H7 (cell line): ENCODE data around the gene TAF6L. TPM values are rescaled to one million over a fixed set of nuclear protein-coding genes. Genes with fewer than 3 reads are reported as not detected.
A peak's percentile ranks its signal among the peaks of the same experiment; 100 is the strongest.
"Not testable (repeated sequence)": the region's sequence is repeated elsewhere in the genome, so short reads cannot be mapped to it uniquely, and the experiment has no call there.

ENCODE experiments used
- DNase-seq: peaks from one replicate; pipeline ENCODE4 v3.0.0; 2012
- H3K27me3 ChIP-seq: 2 replicates; pipeline ENCODE4 v1.6.0; 2011; ENCODE audit warnings: mild to moderate bottlenecking, low read length; ENCODE audit not compliant: control insufficient read depth, insufficient read depth
- H3K36me3 ChIP-seq: replicated peaks from 2 replicates; pipeline ENCODE4 v1.5.1; 2011; ENCODE audit warnings: low read length; ENCODE audit not compliant: control insufficient read depth, insufficient read depth
- H3K4me3 ChIP-seq: 2 replicates; pipeline ENCODE4 v1.5.1; 2011; ENCODE audit warnings: low read depth, mild to moderate bottlenecking, control low read depth, low read length, moderate library complexity; ENCODE audit not compliant: insufficient read depth
- total RNA-seq: library from RNA; depleted of rRNA; stranded (reverse); fragments of >200 nt; shearing (Covaris generic); gene quantifications from 2 replicates; pipeline ENCODE4 v1.2.3, GENCODE V29; 2014; rRNA removed

The TAF6L gene
- 32.1 and 42.9 TPM in 2 replicates for total RNA-seq

- Histone ChIP-seq H3K4me3 (peak within 1 kb of the TSS; percentile 82), H3K36me3 (peaks cover 20% of the 10 kb centered on the region), H3K27me3 (no peaks in the 10 kb centered on the region)
- peak; percentile 98 for DNase-seq
Measured at GRCh38 chr11:62771144-62772021, at the start of gene TAF6L. Gene TAF6L (plus strand): TSS chr11:62771396. CDS start chr11:62775784, 4,388 bp downstream.

- no peaks in the 10 kb centered on the region for H3K27me3 ChIP-seq
- DNase-seq = peak; percentile 48
- no peak overlapping the region for H3K4me3 ChIP-seq
- peaks cover 57% of the 10 kb centered on the region for H3K36me3 ChIP-seq
Measured at GRCh38 chr11:62721994-62722393, 49.2 kb upstream of the TAF6L start.

GRCh38 chr11:62724171-62724570 is 47.0 kb upstream of the TAF6L start:
- Histone ChIP-seq H3K4me3 (no peak overlapping the region), H3K36me3 (peaks cover 45% of the 10 kb centered on the region), H3K27me3 (no peaks in the 10 kb centered on the region)
- no peak for DNase-seq

- Histone ChIP-seq H3K4me3 (peak overlapping the region; percentile 99), H3K36me3 (peaks cover 34% of the 10 kb centered on the region), H3K27me3 (no peaks in the 10 kb centered on the region)
- DNase-seq = no peak
Measured at GRCh38 chr11:62725646-62726045, 45.5 kb upstream of the TAF6L start.

- Histone ChIP-seq H3K36me3 (peaks cover 28% of the 10 kb centered on the region), H3K27me3 (no peaks in the 10 kb centered on the region), H3K4me3 (peak overlapping the region; percentile 99)
- DNase-seq = no peak
Measured at GRCh38 chr11:62726156-62726914, 44.9 kb upstream of the TAF6L start.

GRCh38 chr11:62726915-62727164 is 44.4 kb upstream of the TAF6L start:
- Histone ChIP-seq H3K4me3 (peak overlapping the region; percentile 99), H3K36me3 (peaks cover 23% of the 10 kb centered on the region), H3K27me3 (no peaks in the 10 kb centered on the region)
- no peak for DNase-seq

- DNase-seq = peak; percentile 99
- H3K27me3 ChIP-seq = no peaks in the 10 kb centered on the region
Measured at GRCh38 chr11:62727165-62727871, 43.9 kb upstream of the TAF6L start, which contains the start of gene HNRNPUL2. Gene HNRNPUL2 (minus strand): TSS chr11:62727457. CDS start chr11:62727156, 301 bp downstream.

GRCh38 chr11:62727872-62728170 is 43.4 kb upstream of the TAF6L start:
- Histone ChIP-seq H3K27me3 (no peaks in the 10 kb centered on the region), H3K4me3 (peak overlapping the region; percentile 99)
- DNase-seq = peak; percentile 90

More at GRCh38 chr11:62727165-62727871, 43.9 kb upstream of the TAF6L start, which contains the start of gene HNRNPUL2:
- H3K4me3 ChIP-seq = peak within 1 kb of the TSS; percentile 99
- peaks cover 18% of the 10 kb centered on the region for H3K36me3 ChIP-seq

GRCh38 chr11:62728171-62728988 is 42.8 kb upstream of the TAF6L start, which contains the start of gene TTC9C:
Gene TTC9C (plus strand): TSS chr11:62728486. CDS start chr11:62728849, 363 bp downstream.
- DNase-seq = peak; percentile 87
- peaks cover 9% of the 10 kb centered on the region for H3K36me3 ChIP-seq
- no peaks in the 10 kb centered on the region for H3K27me3 ChIP-seq
- peak within 1 kb of the TSS; percentile 99 for H3K4me3 ChIP-seq

More at GRCh38 chr11:62727872-62728170, 43.4 kb upstream of the TAF6L start:
- peaks cover 13% of the 10 kb centered on the region for H3K36me3 ChIP-seq

- DNase-seq, H3K27me3 ChIP-seq, H3K36me3 ChIP-seq, H3K4me3 ChIP-seq: not testable (repeated sequence)
Measured at GRCh38 chr11:62730076-62730475, 41.1 kb upstream of the TAF6L start.

GRCh38 chr11:62732830-62733229 is 38.4 kb upstream of the TAF6L start:
- no peak overlapping the region for H3K4me3 ChIP-seq
- H3K27me3 ChIP-seq = no peaks in the 10 kb centered on the region
- peaks cover 6% of the 10 kb centered on the region for H3K36me3 ChIP-seq
- DNase-seq = no peak

GRCh38 chr11:62737196-62737595 is 34.0 kb upstream of the TAF6L start:
- Histone ChIP-seq H3K27me3 (no peaks in the 10 kb centered on the region), H3K4me3 (no peak overlapping the region), H3K36me3 (peaks cover 11% of the 10 kb centered on the region)
- DNase-seq = no peak

- Histone ChIP-seq H3K4me3 (no peak overlapping the region), H3K27me3 (no peaks in the 10 kb centered on the region), H3K36me3 (peaks cover 16% of the 10 kb centered on the region)
- no peak for DNase-seq
Measured at GRCh38 chr11:62747475-62748160, 23.6 kb upstream of the TAF6L start.
